ENCODE measurements around the gene LRRC10B.

LRRC10B gene

DNA sequence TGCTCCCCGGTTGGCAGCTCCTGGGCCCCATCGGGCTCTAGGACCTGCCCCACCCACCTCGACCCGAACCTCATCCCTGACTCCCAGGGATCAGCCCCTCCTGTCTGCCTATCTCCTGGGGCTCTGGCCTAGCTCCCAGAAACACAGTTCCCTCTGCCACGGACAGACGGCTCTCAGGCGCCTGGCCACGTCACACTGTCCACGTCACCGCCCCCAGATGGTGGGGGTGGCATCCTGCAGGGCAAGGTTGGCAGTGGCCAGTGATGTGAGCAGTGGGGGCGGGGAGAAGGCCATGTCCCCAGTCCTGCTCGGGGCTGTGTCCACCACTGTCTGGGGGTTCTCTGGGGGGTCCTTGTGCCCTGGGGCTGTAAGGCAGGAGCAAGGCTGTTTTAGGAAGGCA lies 43.1 kb downstream of the LRRC10B start:
- no peak for DNase-seq (ENCODE audit: low read depth in 1 of 2, low spot score in 1 of 2)
- peaks cover 31% of the 10 kb centered on the region for H3K27me3 ChIP-seq (ENCODE audit: insufficient read depth, poor library complexity, severe bottlenecking)
- TF ChIP-seq POLR2AphosphoS5 (IDR thresholded peaks at IDR 0.05; ENCODE audit: low read depth): no peak
- no peak for TF ChIP-seq GABPA (IDR thresholded peaks at IDR 0.05; ENCODE audit: low read depth)
- TF ChIP-seq, protein P1, sequence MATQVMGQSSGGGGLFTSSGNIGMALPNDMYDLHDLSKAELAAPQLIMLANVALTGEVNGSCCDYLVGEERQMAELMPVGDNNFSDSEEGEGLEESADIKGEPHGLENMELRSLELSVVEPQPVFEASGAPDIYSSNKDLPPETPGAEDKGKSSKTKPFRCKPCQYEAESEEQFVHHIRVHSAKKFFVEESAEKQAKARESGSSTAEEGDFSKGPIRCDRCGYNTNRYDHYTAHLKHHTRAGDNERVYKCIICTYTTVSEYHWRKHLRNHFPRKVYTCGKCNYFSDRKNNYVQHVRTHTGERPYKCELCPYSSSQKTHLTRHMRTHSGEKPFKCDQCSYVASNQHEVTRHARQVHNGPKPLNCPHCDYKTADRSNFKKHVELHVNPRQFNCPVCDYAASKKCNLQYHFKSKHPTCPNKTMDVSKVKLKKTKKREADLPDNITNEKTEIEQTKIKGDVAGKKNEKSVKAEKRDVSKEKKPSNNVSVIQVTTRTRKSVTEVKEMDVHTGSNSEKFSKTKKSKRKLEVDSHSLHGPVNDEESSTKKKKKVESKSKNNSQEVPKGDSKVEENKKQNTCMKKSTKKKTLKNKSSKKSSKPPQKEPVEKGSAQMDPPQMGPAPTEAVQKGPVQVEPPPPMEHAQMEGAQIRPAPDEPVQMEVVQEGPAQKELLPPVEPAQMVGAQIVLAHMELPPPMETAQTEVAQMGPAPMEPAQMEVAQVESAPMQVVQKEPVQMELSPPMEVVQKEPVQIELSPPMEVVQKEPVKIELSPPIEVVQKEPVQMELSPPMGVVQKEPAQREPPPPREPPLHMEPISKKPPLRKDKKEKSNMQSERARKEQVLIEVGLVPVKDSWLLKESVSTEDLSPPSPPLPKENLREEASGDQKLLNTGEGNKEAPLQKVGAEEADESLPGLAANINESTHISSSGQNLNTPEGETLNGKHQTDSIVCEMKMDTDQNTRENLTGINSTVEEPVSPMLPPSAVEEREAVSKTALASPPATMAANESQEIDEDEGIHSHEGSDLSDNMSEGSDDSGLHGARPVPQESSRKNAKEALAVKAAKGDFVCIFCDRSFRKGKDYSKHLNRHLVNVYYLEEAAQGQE (IDR thresholded peaks at IDR 0.05; ENCODE audit: insufficient replicate concordance, low read depth): no peak
- no peak for TF ChIP-seq SPI1 (IDR thresholded peaks at IDR 0.05; ENCODE audit: borderline replicate concordance, low read depth)
- H3K4me3 ChIP-seq (replicated peaks; ENCODE audit: insufficient read depth, low read length): no peak overlapping the region
- no peak overlapping the region for H3K27ac ChIP-seq (replicated peaks)

DNA sequence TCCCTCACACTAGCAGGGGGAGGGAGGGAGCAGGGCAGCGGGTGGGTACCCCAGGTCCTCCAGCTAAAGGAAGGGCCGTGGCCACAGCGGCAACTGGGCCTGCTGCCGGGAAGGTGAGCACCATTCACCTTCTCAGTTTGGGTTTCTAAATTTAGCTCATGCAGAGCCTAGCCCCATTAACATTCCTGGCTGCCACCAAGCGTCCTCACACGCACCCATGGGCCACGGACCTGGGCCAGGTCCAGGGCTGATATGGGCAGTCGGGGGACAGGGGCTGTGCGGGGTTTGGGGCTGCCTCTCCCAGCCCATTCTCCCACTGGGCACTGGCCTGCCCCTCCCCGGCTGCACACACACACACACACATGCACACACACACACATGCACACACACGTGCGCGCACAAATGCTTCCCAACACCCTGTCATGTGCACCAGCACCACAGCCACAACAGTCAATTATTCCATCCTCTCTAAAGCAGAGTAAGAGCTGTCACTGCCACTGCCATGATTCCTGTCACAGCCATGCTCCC lies 43.6 kb downstream of the LRRC10B start:
- Histone ChIP-seq H3K27me3 (ENCODE audit: insufficient read depth, poor library complexity, severe bottlenecking) (peaks cover 34% of the 10 kb centered on the region), H3K27ac (replicated peaks) (no peak overlapping the region), H3K4me3 (replicated peaks; ENCODE audit: insufficient read depth, low read length) (no peak overlapping the region)
- TF ChIP-seq GABPA (IDR thresholded peaks at IDR 0.05; ENCODE audit: low read depth): no peak
- TF ChIP-seq, protein P2, sequence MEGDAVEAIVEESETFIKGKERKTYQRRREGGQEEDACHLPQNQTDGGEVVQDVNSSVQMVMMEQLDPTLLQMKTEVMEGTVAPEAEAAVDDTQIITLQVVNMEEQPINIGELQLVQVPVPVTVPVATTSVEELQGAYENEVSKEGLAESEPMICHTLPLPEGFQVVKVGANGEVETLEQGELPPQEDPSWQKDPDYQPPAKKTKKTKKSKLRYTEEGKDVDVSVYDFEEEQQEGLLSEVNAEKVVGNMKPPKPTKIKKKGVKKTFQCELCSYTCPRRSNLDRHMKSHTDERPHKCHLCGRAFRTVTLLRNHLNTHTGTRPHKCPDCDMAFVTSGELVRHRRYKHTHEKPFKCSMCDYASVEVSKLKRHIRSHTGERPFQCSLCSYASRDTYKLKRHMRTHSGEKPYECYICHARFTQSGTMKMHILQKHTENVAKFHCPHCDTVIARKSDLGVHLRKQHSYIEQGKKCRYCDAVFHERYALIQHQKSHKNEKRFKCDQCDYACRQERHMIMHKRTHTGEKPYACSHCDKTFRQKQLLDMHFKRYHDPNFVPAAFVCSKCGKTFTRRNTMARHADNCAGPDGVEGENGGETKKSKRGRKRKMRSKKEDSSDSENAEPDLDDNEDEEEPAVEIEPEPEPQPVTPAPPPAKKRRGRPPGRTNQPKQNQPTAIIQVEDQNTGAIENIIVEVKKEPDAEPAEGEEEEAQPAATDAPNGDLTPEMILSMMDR (IDR thresholded peaks at IDR 0.05; ENCODE audit: insufficient read depth, low read length): no peak
- TF ChIP-seq SPI1 (IDR thresholded peaks at IDR 0.05; ENCODE audit: borderline replicate concordance, low read depth): no peak
- TF ChIP-seq, protein P1 (IDR thresholded peaks at IDR 0.05; ENCODE audit: insufficient replicate concordance, low read depth): no peak
- no peak for TF ChIP-seq POLR2AphosphoS5 (IDR thresholded peaks at IDR 0.05; ENCODE audit: low read depth)
- no peak for DNase-seq (ENCODE audit: low read depth in 1 of 2, low spot score in 1 of 2)

DNA sequence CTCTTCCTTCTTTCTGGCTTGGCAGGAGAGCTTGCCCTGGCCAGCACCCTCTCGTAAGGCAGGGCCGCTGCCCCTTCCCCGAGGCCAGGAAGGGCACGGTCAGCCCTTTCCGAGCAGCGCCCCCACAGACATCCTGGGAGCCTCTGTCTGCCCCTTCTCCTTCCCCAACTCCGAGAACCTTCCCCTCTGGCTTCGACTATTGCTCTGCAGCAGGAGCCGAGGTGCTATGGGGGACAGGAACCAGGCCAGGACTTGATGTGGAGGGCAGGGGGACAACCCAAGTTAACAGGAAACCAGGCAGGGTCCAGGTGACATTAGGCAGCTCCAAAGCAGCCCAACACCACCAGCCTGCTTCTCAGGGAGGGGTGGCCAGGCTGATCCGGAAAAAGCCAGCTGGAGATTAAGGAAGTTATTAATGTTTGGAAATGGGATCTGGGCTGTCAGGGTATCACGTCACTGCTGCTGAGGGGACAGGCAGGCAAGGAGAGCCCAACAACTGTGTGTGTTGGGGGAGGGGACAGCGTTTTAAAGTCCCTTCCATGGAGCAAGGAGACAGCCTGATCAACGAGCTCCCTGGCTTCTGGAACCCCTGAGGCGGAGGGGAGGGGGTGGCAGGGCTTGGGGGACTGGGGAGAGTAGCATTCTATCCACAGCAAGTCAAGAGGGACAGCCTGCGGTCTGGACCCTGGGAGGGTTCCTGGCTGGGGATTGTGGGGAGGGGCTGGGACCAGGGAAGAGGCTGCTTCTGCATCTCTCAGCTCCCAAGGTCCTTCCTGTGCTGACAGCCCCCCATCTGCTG lies 45.0 kb downstream of the LRRC10B start:
- no peak overlapping the region for H3K27ac ChIP-seq (replicated peaks)
- DNase-seq (ENCODE audit: low read depth in 1 of 2, low spot score in 1 of 2): no peak

More for the DNA sequence above, 45.0 kb downstream of the LRRC10B start:
- H3K4me3 ChIP-seq (replicated peaks; ENCODE audit: insufficient read depth, low read length): no peak overlapping the region
- TF ChIP-seq POLR2AphosphoS5 (IDR thresholded peaks at IDR 0.05; ENCODE audit: low read depth): no peak
- no peak for TF ChIP-seq SPI1 (IDR thresholded peaks at IDR 0.05; ENCODE audit: borderline replicate concordance, low read depth)
- TF ChIP-seq, protein P2 (IDR thresholded peaks at IDR 0.05; ENCODE audit: insufficient read depth, low read length): no peak
- no peak for TF ChIP-seq GABPA (IDR thresholded peaks at IDR 0.05; ENCODE audit: low read depth)
- TF ChIP-seq, protein P1 (IDR thresholded peaks at IDR 0.05; ENCODE audit: insufficient replicate concordance, low read depth): no peak
- H3K27me3 ChIP-seq (ENCODE audit: insufficient read depth, poor library complexity, severe bottlenecking): peaks cover 37% of the 10 kb centered on the region
